Inflammatory macrophage treated with lipopolysaccharide for 1 hour (primary cell): ENCODE data around the gene CA10.

ENCODE experiments used
- DNase-seq, 2 donors: peaks; one replicate each; pipeline ENCODE4 v3.0.0-alpha.2; 2020 to 2022

CA10 gene

DNA sequence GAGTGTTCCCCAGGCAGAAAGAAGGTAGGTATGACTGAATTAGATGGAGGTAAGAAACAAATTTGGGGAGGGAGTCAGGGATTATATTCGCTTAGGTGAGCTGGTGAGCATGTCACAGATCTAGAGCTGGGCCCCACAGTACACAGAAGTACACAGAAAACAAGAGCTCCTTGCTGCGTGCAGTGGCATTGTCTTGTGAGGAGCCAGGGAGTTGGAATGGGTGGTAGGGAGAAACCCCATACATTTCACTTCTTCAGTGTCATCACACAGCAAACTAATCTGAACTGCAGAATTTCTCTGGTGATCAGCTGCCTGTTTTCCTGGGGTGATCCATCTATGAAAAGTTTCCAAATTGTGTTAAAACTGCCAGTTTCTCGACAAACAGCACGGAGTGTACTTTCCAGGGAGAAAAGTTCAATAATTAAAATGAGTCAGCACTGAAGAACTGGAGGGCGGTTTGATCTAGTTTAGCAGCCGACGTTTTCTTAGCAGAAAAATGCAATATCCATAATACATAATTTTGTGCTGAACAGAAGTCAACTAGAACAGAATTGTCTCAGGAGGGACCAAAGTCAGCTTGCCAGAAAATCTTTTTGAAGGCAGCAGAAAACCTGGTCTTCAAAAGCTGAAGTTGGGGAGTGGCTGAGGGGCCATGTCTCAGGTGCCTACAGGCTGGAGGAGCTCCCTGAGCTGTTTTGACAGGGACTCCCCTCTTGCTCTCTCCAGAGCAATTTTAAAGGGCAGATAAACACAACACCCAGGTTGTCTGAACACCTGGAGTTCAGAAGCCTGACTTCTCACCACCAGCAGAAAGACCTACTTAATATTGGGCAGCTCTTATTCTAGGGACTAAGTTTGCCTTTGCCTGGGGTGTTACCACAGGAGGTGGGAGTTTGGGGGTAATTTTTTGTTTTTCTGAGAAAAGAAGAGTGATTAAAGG, 448.6 kb downstream of the CA10 start:
- DNase-seq, result no peak

DNA sequence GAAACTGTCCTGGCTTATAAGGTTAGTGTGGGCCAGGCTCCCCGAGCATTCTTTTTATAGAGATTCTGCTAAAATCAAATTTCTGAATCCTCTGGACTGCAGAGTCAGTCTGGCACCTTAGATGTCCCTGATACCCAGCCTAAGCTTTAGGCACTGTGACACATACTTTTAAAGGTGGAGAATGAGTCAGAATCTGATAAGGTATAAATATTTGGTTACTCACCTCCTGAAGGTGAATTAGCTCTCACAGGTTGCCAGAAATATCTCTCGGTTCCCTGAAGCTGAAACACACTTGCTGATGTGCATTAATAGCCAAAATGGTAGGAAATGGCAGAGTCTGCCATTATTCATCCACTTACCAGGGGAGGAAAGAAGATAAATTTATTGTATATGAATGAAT, 451.3 kb downstream of the CA10 start:
- DNase-seq, result no peak

DNA sequence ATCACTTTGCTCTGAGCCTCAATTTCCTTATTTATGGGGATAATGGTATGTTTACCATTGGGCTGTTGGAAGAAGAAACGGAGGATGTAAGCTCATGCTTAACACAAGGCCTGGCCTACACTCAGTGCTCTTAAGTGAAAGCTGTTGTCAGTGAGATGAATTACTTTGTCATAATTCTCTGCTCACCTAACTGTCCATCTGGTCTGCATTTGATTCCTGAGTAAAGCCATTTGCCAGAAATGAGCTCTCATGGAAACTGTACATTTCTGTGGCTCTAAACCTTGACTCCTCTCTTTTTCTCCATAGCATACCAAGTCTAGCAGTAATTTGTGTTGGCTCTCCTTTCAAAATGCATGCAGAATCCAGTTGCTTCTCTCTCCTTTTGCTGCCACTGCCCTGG, 452.4 kb downstream of the CA10 start:
- DNase-seq, result no peak

DNA sequence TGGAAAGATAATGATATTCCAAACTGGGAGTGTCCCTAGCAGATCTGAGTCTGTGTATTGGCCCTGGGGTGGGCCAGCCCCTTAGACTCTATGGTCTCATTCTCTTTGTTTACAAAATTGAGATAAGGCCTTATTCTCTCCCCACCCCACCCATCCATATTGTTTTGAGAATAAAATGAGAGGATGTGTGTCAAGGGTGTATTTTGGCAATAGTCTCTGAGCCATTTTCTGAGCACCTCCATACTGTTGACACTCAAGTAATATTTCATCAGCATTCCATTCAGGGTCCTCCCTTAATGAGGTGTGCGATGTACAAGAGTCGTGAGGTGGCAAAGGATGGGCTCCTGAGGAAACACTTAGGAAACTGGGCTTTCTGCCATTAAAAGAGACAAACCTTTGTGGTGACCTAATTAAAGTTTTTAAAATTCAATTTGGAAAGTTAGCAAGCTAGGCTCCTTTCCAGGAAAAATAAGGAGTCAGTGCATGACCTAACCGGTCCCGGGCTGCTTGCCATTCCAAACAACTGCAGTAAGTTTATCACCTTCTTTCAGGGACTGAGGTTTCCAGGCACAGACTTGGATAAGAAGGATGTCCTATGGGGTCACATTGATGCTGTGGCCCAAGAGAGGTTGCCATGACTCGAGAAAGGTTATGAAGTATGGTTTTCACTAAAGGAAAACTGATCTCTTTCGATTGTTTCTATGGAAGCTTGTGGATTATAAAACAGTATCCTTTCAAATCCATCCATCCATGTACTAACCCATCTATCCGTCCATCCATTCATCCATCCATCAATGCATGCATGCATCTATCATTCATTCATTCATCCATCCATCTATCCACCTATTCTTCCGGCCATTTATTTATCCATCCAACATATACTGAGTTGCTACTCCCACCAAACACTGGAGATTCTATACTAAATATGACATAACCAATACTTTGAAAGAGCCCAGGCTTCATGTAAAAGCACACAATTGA, 454.9 kb downstream of the CA10 start:
- no peak for DNase-seq

DNA sequence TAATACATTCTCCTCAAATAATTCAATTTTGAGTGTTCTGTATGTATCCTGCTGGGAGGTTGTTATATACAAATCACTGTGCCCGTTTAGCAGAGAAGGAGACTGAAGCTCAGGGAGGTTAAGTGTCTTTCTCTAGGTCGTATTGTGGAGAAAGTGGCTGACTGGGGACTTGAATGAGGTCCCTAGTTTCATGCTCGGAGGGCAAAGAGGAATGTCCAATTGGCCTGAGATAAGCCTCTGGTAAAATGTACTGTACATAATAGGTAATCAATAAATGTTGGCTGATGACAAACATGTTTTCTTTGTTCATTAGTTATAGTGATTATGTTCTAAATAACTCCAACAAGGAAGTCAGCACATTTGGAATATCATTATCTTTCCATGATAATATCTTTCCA, 455.6 kb downstream of the CA10 start:
- DNase-seq, result no peak

DNA sequence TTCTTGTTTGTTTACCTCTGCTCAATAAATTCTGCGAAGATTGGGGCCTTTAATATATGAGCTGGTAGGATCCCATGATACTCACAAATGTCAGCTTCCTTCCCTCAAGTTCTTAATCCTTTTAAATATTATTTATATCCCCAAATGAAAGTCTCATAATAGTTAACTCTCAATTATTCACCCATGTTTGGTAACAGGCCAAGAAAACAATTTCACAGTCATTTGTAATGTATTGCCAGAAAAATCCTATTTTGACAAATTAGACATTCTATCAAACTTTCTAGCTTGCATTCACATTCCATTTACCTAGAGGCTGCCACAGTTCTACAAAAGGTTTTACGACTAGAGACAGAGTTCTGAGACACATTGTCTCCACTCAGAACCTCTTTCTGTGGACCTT, 457.0 kb downstream of the CA10 start:
- no peak for DNase-seq

DNA sequence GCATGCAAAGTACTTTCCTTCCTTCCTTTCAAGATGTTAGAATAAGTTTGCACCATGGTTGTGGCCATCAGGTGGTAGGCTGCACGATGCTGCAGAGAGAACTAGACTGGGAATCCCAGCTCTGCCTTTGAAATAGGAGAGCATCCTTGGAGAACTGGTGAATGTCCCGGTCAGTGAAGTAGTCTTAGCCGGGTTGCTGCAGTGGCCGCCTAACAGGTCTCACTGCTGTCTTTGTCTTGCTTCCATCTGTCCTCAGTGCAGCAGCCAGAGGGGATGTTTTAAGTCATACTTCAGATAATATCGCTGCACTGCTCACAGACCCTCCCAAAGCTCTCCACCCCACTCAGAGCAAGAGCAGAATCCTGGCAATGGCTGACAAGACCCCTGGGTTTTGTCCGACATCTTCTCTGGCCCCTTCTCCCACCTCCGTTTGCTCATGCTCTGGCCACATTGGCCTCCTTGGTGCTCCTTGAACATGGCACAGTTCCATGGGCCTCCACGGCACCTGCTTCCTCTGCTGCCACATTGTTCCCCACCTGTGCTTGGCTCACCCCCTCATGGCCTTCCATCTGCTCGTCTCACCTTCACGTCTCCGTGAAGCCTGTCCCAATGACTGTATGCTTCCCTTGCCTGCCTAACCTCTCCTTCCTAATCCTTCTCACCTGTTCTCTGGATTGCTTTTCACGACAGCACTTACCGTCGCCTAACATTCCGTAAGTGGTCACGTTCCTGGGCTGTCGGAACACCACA, 458.3 kb downstream of the CA10 start:
- DNase-seq, result no peak

DNA sequence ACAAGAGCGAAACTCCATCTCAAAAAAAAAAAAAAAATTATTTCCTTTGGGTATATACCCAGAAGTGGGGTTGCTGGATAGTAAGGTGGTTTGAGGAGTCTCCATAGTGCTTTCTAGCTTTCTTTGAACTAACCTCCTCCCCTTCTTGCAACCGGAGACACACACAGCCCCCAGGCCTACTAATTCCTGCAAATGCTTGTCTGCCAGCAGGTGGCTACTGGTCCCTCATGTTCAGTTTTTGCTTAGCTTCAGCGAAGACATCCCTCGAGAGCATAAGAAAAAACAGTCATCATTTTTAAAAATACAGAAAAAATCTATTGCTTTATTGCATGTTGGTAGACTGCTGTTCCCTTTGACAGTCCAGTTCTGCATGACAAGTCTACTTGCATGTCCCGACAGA, 459.2 kb downstream of the CA10 start:
- DNase-seq, result no peak

DNA sequence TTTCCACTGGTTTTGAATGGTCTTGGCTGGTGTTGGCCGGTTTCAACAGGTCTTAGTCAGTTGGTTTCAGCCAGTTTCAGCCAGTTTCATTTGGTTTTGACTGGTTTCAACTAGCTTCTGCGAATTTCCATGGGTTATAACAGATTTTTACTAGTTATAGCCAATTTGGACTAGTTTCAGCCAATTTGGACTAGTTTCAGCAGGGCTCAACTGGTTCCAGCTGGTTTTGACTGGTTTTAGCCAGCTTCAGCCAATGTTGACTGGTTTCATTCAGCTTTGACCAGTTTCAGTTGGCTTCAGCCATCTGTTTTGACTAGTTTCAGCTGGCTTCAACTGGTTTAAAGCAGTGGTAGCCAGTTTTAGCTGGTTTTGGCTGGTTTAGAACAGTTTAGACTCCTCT, 465.6 kb downstream of the CA10 start:
- DNase-seq, result no peak

DNA sequence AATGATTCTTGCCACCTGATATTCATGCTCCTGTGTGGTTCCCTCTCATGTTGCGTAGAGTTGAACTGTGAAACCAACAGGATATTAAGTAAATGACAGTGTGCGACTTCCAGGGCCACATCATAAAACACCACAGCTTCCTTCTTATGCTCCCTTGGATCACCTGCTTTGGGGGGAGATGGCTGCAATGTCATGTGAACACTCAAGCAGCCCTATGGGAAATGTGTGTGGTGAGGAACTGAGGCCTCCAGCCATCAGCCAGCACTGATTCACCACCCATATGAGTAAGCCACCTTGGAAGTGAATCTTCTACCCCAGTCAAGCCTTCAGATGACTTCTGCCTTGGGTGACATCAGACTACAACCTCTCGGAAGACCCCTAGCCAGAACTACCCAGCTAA, 470.6 kb downstream of the CA10 start:
- no peak for DNase-seq

DNA sequence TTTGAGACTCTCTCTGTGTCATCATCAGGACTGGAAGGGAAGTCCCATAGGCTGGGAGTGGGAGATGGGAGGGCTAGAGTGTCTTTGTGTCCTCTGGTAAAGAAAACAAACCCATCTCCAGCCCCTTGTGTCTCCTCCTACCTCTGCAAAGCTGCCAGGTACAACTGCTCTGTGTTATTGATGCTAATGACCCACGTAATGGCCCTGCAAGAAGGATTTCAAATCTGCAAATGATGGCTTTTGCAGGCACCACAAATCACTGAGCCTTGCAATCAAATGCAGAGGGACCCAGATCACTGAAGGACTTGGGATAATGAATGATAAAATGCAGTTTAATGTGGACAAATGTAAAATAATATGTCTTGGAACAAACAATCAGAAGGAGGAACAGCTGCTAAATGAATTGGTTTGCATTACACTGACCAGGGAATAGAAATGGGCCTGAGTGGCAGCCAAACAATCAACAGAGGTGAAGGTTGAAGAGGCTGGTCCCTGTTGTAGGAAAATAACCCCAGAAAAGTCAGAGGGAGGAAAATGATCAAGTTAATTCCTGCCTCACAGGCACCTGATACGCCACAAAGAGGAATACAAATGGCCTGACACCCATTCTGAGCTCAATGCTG, 473.1 kb downstream of the CA10 start:
- no peak for DNase-seq

DNA sequence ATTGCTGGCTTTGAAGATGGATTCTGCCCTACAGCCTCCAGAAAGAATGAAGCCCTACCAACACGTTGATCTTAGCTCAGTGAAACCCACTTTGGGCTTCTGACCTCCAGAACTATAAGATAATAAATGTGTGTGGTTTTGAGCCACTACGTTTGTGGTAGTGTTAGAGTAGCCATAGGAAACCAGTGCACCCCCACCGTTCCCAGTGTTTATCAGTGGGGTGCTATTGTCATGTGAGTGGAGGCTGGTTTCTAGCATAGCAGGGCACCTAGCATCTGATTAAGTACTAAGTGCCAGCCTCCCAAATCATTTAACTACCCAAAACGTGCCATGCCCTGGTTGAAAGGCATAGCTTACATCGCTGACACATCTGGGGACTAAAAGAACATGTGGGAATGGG, 474.3 kb downstream of the CA10 start:
- no peak for DNase-seq

DNA sequence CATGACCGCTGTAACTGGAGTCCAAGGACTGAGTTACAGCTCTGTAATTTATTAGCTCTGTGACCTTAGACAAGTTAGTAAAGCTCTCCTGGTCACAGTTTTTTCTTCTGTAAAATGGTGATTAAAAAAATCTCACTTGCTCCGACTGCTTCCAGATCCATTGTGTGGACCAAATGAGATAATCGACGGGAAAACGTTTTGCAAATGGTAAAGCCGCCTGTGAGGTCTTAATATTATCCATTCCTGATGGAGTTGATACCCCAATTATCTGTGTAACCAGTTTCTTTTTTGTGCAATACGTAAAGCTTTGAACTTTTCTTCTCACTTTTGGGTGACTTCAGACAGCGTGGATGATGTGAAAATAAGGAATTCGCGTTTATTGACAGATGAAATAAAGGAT, 475.2 kb downstream of the CA10 start:
- DNase-seq, result no peak

DNA sequence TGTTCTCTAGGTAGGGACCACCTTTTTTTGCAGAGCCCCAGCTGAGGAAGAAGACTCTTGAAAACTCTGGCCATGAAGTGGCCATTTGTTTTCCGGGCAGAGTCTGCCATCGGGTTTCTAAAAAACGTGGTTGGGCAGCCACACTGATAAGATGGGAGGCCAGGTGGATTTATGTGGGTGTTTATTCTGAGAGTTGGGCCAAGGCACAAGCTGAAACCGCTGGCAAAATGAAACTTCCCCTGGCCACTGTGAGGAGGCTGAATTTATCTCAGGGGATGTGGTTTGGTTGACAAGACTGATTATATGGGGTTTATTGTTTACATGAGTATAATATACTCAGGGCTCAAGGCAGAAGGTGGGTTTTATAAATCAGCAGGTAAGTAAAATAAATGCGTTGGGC, 476.4 kb downstream of the CA10 start:
- DNase-seq, result no peak

DNA sequence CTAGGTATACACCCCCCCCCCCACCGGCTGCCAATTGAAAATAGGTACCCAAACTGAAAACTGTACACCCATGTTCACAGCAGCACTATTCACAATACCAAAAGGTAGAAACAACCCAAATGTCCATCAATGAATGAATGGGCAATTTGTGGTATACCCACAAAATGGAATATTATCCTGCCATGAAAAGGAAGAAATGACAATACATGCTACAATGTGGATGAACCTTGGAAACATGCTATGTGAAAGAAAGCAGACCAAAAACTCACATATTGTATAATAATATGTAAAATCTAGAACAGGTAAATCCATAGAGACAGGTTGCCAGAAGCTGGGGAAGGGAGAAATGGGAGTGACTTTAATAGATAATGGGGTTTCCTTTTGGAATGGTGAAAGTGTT, 480.6 kb downstream of the CA10 start:
- no peak for DNase-seq

DNA sequence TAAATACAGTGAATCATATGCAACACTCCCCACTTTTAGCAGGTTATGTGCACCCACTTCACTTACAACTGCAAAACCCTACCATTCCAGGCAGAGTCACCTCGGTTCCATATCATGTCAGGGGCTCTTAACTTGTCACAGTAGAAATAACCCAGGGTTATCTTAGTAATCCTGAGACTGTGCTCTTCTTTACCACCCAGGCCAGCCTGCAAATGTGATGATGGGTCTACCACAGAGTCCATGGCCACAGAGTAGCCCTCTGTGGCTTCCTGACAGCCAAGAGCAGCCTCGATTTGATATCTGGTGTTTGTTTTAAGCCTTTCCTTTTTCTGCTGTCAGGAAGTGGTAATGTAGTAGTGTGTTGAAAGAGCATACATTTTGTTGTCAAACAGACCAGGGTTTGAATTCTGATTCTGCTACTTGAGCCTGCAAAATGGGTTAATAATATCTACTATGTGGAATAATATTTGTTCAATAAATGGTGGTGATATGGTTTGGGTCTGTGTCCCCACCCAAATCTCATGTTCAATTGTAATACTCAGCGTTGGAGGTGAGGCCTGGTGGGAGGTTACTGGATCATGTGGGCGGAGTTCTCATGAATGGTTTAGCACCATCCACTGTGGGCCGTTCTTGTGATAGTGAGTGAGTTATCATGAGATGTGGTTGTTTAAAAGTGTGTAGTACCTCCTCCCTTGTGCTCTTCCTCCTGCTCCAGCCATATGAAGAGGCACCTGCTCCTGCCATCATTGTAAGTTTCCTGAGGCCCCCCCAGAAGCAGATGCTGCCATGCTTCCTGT, 481.6 kb downstream of the CA10 start:
- DNase-seq, result no peak

DNA sequence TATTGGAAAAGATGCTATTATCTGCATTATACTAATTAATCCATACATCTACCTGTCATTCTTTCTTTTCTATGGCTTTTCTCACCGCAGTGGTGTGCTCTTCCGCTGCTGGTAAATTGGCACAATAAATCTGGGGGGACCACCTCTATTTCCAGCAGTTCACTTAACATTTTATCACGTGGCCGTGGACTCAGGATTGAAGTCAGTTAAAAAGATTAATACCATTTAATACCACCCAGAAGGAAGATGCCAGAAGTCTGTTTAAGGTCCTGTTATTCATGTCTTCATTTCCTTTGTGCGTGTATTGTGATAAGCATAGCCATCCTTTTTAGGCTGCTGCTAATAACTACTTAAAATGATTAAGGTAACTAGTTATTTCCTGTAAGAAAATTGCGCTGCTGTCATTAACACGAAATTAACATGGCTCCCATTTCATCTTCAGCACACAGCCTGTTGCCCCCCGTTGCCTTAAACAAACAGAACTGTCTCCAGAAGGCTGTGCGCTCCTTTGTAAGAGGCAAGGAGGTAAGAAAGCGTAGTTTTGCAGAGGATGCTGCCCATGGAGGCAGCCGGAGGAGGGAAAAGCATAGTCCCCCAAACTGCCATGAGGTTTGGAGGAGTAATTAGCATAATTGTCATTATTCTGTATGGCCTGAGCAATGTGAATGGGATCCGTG, 483.8 kb downstream of the CA10 start:
- no peak for DNase-seq

DNA sequence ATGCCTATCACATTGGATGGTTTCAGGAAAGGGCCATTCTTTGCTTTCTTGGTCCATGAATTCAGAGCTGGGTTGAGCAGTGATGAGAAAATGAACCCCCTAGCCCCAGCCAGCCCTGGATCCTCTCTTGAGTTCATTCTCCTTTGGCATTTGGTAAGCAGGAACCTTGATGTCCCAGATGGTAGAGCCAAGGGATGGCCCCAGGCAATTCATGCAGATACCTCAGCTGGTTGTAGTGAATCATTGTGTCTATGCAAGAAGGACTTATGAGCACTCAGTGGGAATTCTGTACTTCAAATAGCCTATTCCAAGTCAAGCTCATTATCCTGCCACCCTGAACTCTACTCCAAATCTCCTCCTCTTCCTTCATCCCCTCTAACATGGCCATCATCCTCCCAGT, 485.4 kb downstream of the CA10 start:
- DNase-seq, result no peak

DNA sequence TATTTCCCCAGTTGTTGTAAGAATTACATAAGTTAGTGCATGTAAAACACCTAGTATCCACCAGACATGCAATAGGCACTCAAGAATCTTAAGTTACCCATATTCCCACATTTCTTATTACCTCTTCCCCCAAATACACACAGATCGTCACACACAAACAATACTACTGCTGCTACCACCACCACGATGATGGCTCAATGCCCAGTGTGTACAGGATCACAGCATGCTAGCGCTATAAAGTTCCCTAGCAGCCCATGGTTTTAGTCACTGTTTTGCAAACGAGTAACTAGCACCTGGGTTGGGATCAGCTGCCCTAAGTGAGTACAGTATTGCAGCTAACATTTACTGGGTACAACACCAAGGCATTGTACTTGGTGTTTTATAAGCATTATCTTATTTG, 486.4 kb downstream of the CA10 start:
- no peak for DNase-seq

DNA sequence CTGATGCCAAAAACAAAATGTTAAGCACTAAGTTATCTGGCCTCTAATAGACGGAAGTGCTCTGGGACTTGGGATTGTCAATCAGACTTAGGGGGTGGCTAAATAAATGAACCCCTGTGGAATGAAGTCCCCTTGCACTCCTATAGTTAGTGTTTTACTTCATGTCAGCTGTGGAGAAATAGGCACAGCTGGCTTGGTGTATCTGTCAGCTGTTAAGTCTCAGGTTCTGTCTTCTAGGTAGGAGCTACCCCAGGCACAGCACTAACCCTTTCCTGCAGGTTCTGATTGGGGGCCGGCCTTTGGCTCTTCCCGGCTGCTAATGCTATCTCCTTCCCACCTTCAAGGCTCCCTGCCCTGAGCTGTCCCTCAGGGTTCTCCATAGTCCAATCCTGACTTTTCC, 487.6 kb downstream of the CA10 start:
- DNase-seq, result no peak

DNA sequence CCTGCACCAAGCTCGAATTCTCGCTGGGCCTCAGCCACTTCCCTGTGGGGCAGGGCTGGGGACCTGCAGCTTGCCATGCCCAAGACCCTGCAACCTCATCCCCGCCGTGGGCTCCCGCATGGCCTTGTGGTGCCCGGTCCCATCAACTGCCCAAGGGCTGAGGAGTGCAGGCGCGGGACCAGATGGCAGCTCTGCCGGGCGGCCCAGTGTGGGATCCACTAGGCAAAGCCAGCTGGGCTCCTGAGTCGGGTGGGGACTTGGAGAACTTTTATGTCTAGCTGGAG, 489.6 kb downstream of the CA10 start:
- DNase-seq, result no peak
